ENCODE results near the gene CCDC127.

GRCh38 chr5:166441-167372, 51.2 kb downstream of the CCDC127 start:
- TF ChIP-seq RAD21 (IDR thresholded peaks at IDR 0.05) (no peak), CTCF (IDR thresholded peaks at IDR 0.05; ENCODE audit: low read depth, low read length, missing input control) (no peak), ATF3 (IDR thresholded peaks at IDR 0.05) (no peak), RXRA (IDR thresholded peaks at IDR 0.05) (no peak), TAF1 (conservative IDR thresholded peaks at IDR 0.05) (no peak), MAX (IDR thresholded peaks at IDR 0.05) (no peak), SP1 (IDR thresholded peaks at IDR 0.05) (no peak), JUND (IDR thresholded peaks at IDR 0.05) (no peak), EGR1 (IDR thresholded peaks at IDR 0.05; ENCODE audit: low read depth in 2 of 2) (no peak), YY1 (IDR thresholded peaks at IDR 0.05) (no peak), FOXA1 (IDR thresholded peaks at IDR 0.05) (no peak), GABPA (IDR thresholded peaks at IDR 0.05 in 1 of 2, conservative IDR thresholded peaks at IDR 0.05 in 1 of 2) (no peak)
